ENCODE measurements around the gene ASS1. TPM values are rescaled to one million over a fixed set of nuclear protein-coding genes. Genes with fewer than 3 reads are reported as not detected.

The ASS1 gene
- total RNA-seq, 2 donors from 2014 or later: 58.0 to 58.4 TPM

GRCh38 chr9:130498298-130498917, 53.6 kb downstream of the ASS1 start:
- Mint-ChIP-seq H3K4me3 (no peak overlapping the region), H3K4me1 (ENCODE audit: low read depth) (no peaks in the 10 kb centered on the region), H3K27me3 (ENCODE audit: low read depth) (peaks cover 13% of the 10 kb centered on the region), H3K36me3 (ENCODE audit: insufficient read depth in 2 of 2) (peaks cover 2 to 8% of the 10 kb centered on the region in 2 donors), H3K27ac (no peak overlapping the region), H3K9me3 (peaks cover 6 to 8% of the 10 kb centered on the region in 2 donors)
- ATAC-seq (replicated peaks in 1 of 2) (no peak), DNase-seq (no peak)

GRCh38 chr9:130498918-130499698, 54.3 kb downstream of the ASS1 start:
- Mint-ChIP-seq H3K4me3 (no peak overlapping the region), H3K27ac (no peak overlapping the region), H3K36me3 (ENCODE audit: insufficient read depth in 2 of 2) (peaks cover 2 to 8% of the 10 kb centered on the region in 2 donors), H3K27me3 (ENCODE audit: low read depth) (peaks cover 13% of the 10 kb centered on the region), H3K4me1 (ENCODE audit: low read depth) (no peaks in the 10 kb centered on the region), H3K9me3 (peaks cover 6 to 8% of the 10 kb centered on the region in 2 donors)
- no peak for DNase-seq
- ATAC-seq (replicated peaks in 1 of 2): no peak

- Mint-ChIP-seq H3K36me3 (ENCODE audit: insufficient read depth in 2 of 2) (peaks cover 2 to 7% of the 10 kb centered on the region in 2 donors), H3K4me1 (ENCODE audit: low read depth) (no peaks in the 10 kb centered on the region), H3K4me3 (no peak overlapping the region), H3K27ac (no peak overlapping the region), H3K9me3 (peaks cover 4 to 8% of the 10 kb centered on the region in 2 donors), H3K27me3 (ENCODE audit: low read depth) (peaks cover 12% of the 10 kb centered on the region)
- DNase-seq: no peak
- ATAC-seq (replicated peaks in 1 of 2): peak; percentile 62 to 67
Observed at GRCh38 chr9:130499804-130500263, 55.1 kb downstream of the ASS1 start.

- Mint-ChIP-seq H3K27ac (no peak overlapping the region), H3K9me3 (peaks cover 0 to 4% of the 10 kb centered on the region in 2 donors), H3K36me3 (ENCODE audit: insufficient read depth in 2 of 2) (peaks cover 0 to 3% of the 10 kb centered on the region in 2 donors), H3K4me1 (ENCODE audit: low read depth) (no peaks in the 10 kb centered on the region), H3K4me3 (no peak overlapping the region), H3K27me3 (ENCODE audit: low read depth) (peaks cover 4% of the 10 kb centered on the region)
- ATAC-seq (replicated peaks in 1 of 2): no peak
- no peak for DNase-seq
Observed at GRCh38 chr9:130500340-130501180, 55.8 kb downstream of the ASS1 start.

- no peaks in the 10 kb centered on the region for H3K27me3 Mint-ChIP-seq (ENCODE audit: low read depth)
- H3K36me3 Mint-ChIP-seq (ENCODE audit: insufficient read depth in 2 of 2): no peaks in the 10 kb centered on the region
- no peak overlapping the region for H3K27ac Mint-ChIP-seq
- no peak for ATAC-seq (replicated peaks in 1 of 2)
- no peaks in the 10 kb centered on the region for H3K4me1 Mint-ChIP-seq (ENCODE audit: low read depth)
- no peaks in the 10 kb centered on the region for H3K9me3 Mint-ChIP-seq
- no peak for DNase-seq
- no peak overlapping the region for H3K4me3 Mint-ChIP-seq
Observed at GRCh38 chr9:130501639-130502038, 56.9 kb downstream of the ASS1 start.

DNA sequence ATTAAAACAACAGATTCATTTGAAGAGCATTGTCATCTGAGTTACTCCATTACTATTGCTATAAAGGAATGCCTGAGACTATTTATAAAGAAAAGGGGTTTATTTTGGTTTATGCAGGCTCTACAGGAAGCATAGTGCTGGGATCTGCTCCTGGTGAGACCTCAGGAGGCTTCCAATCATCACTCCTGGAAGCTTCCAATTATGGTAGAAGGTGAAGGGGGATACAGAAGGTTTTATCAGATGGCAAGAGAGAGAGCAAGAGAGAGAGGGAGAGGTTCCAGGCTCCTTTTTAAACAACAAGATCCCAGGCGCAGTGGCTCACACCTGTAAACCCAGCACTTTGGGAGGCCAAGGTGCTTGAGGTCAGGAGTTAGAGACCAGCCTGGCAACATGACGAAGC, 63.5 kb downstream of the ASS1 start:
- no peak overlapping the region for H3K4me3 Mint-ChIP-seq
- H3K27me3 Mint-ChIP-seq (ENCODE audit: low read depth): peaks cover 6% of the 10 kb centered on the region
- H3K36me3 Mint-ChIP-seq (ENCODE audit: insufficient read depth in 2 of 2): peaks cover 1 to 7% of the 10 kb centered on the region in 2 donors
- H3K27ac Mint-ChIP-seq: no peak overlapping the region
- H3K4me1 Mint-ChIP-seq (ENCODE audit: low read depth): no peaks in the 10 kb centered on the region
- ATAC-seq (replicated peaks in 1 of 2) (no peak), DNase-seq (no peak)
- peaks cover 6 to 8% of the 10 kb centered on the region in 2 donors for H3K9me3 Mint-ChIP-seq

GRCh38 chr9:130512199-130512598, 67.4 kb downstream of the ASS1 start:
- DNase-seq (no peak), ATAC-seq (replicated peaks in 1 of 2) (no peak)
- Mint-ChIP-seq H3K9me3 (peaks cover 6 to 8% of the 10 kb centered on the region in 2 donors), H3K36me3 (ENCODE audit: insufficient read depth in 2 of 2) (peaks cover 1 to 7% of the 10 kb centered on the region in 2 donors), H3K27ac (no peak overlapping the region), H3K27me3 (ENCODE audit: low read depth) (peaks cover 6% of the 10 kb centered on the region), H3K4me1 (ENCODE audit: low read depth) (no peaks in the 10 kb centered on the region), H3K4me3 (no peak overlapping the region)

- Mint-ChIP-seq H3K4me3 (no peak overlapping the region), H3K27me3 (ENCODE audit: low read depth) (peaks cover 6% of the 10 kb centered on the region), H3K36me3 (ENCODE audit: insufficient read depth in 2 of 2) (peaks cover 1 to 7% of the 10 kb centered on the region in 2 donors), H3K4me1 (ENCODE audit: low read depth) (no peaks in the 10 kb centered on the region), H3K27ac (no peak overlapping the region), H3K9me3 (peaks cover 6 to 8% of the 10 kb centered on the region in 2 donors)
- no peak for DNase-seq
- ATAC-seq (replicated peaks in 1 of 2): no peak
Observed at GRCh38 chr9:130513078-130513477, 68.3 kb downstream of the ASS1 start.

GRCh38 chr9:130518233-130518632, 73.5 kb downstream of the ASS1 start:
- H3K4me3 Mint-ChIP-seq: no peak overlapping the region

GRCh38 chr9:130518943-130519799, 74.4 kb downstream of the ASS1 start:
- H3K27me3 Mint-ChIP-seq (ENCODE audit: low read depth): peaks cover 5% of the 10 kb centered on the region
- no peak overlapping the region for H3K27ac Mint-ChIP-seq
- peaks cover 6% of the 10 kb centered on the region for H3K4me1 Mint-ChIP-seq (ENCODE audit: low read depth)
- DNase-seq (no peak), ATAC-seq (replicated peaks in 1 of 2) (no peak)
- H3K4me3 Mint-ChIP-seq: no peak overlapping the region
- H3K9me3 Mint-ChIP-seq: no peaks in the 10 kb centered on the region
- H3K36me3 Mint-ChIP-seq (ENCODE audit: insufficient read depth in 2 of 2): no peaks in the 10 kb centered on the region

More at GRCh38 chr9:130518233-130518632, 73.5 kb downstream of the ASS1 start:
- H3K27me3 Mint-ChIP-seq (ENCODE audit: low read depth): peaks cover 5% of the 10 kb centered on the region
- H3K9me3 Mint-ChIP-seq: no peaks in the 10 kb centered on the region
- H3K27ac Mint-ChIP-seq: no peak overlapping the region
- no peaks in the 10 kb centered on the region for H3K36me3 Mint-ChIP-seq (ENCODE audit: insufficient read depth in 2 of 2)
- no peak for DNase-seq
- H3K4me1 Mint-ChIP-seq (ENCODE audit: low read depth): peaks cover 6% of the 10 kb centered on the region
- no peak for ATAC-seq (replicated peaks in 1 of 2)

GRCh38 chr9:130519927-130520326, 75.2 kb downstream of the ASS1 start:
- H3K9me3 Mint-ChIP-seq: no peaks in the 10 kb centered on the region
- no peak overlapping the region for H3K27ac Mint-ChIP-seq
- ATAC-seq (replicated peaks in 1 of 2): no peak
- H3K27me3 Mint-ChIP-seq (ENCODE audit: low read depth): peaks cover 5% of the 10 kb centered on the region
- H3K4me3 Mint-ChIP-seq: no peak overlapping the region
- H3K36me3 Mint-ChIP-seq (ENCODE audit: insufficient read depth in 2 of 2): no peaks in the 10 kb centered on the region
- DNase-seq: no peak
- H3K4me1 Mint-ChIP-seq (ENCODE audit: low read depth): peaks cover 6% of the 10 kb centered on the region

DNA sequence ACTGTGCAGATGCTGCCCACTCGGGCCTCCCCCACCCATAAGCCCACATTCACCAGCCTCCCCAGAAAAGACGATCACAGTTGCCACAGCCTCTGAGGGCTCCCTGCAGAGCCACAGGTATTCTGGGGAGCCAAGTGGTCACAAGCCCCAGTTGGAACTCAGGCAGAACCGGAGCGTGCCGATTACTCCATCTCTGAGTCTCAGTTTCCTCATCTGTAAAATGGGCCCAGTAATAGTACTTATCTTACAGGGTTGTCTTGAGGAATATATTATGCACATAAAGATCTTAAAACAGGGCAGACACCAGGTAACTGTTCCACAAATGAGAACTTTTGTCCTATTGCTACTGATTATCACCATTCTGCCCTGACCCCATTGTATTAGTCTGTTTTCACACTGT, 77.0 kb downstream of the ASS1 start:
- ATAC-seq (replicated peaks in 1 of 2): no peak
- H3K9me3 Mint-ChIP-seq: no peaks in the 10 kb centered on the region
- no peak for DNase-seq
- H3K4me3 Mint-ChIP-seq: no peak overlapping the region
- H3K27me3 Mint-ChIP-seq (ENCODE audit: low read depth): peaks cover 6% of the 10 kb centered on the region
- no peak overlapping the region for H3K27ac Mint-ChIP-seq
- H3K36me3 Mint-ChIP-seq (ENCODE audit: insufficient read depth in 2 of 2): no peaks in the 10 kb centered on the region
- H3K4me1 Mint-ChIP-seq (ENCODE audit: low read depth): peaks cover 6% of the 10 kb centered on the region

Measured in activated T-cell treated with anti-CD3 and anti-CD28 coated beads, Interleukin-2, amount 50 U/mL, for 72 hours (primary cell).